SK-N-SH (cell line): Measurements from ENCODE around the gene TLE1. TPM values are rescaled to one million over a fixed set of nuclear protein-coding genes. Genes with fewer than 3 reads are reported as not detected.

Experiments used
- CTCF ChIA-PET: fragments of 300-600, 350-600 bp; formaldehyde crosslinking; extraction: SDS; loops from one replicate; lab custom pipeline; 2021; lab: Yijun Ruan, JAX
- POLR2A ChIA-PET: fragments of 350-600 bp; sonication (Branson Sonifier 250); formaldehyde crosslinking; extraction: SDS; loops from one replicate; lab custom pipeline; 2020; ENCODE audit warnings: antibody characterized with exemption, inconsistent platforms; lab: Yijun Ruan, JAX
- DNase-seq: peaks from one replicate; pipeline ENCODE4 v3.0.0; 2012
- H2AFZ ChIP-seq: fragments of 200-600 bp; sonication (generic); 2 replicates; pipeline ENCODE4 v1.8.1; 2016; ENCODE audit warnings: antibody characterized with exemption, mild to moderate bottlenecking, low read depth
- H3F3A ChIP-seq: fragments of 200-600 bp; sonication (generic); replicated peaks from 2 replicates; pipeline ENCODE3; 2016; ENCODE audit warnings: antibody characterized with exemption, mild to moderate bottlenecking; ENCODE audit not compliant: insufficient read depth
- H3K27ac ChIP-seq, 2 experiments: fragments of 200-500 bp in 1 of 2; fragments of 200-600 bp in 1 of 2; sonication (Bioruptor generic) in 1 of 2; sonication (generic), shearing (Covaris generic) in 1 of 2; 2 replicates each; pipeline versions ENCODE4 v1.5.1 to v1.6.1; 2014 to 2016; ENCODE audit warnings: low read depth in 2 of 2, inconsistent platforms in 1 of 2, low read length in 1 of 2, mild to moderate bottlenecking in 1 of 2, mixed read lengths in 1 of 2
- H3K27me3 ChIP-seq: fragments of 200-600 bp; sonication (generic), shearing (Covaris generic); 2 replicates; pipeline ENCODE4 v1.6.1; 2016; ENCODE audit warnings: mixed run types; ENCODE audit not compliant: insufficient read depth
- H3K36me3 ChIP-seq, 2 experiments: fragments of 200-500 bp in 1 of 2; fragments of 200-600 bp in 1 of 2; sonication (Bioruptor generic) in 1 of 2; sonication (generic) in 1 of 2; replicated peaks in 1 of 2; 2 replicates each; pipeline versions ENCODE3 to v1.5.1; 2014 to 2016; ENCODE audit warnings: low read length in 1 of 2, mild to moderate bottlenecking in 1 of 2; ENCODE audit not compliant: insufficient read depth in 2 of 2, control insufficient read depth in 1 of 2
- H3K4me1 ChIP-seq, 2 experiments: fragments of 200-500 bp in 1 of 2; fragments of 200-600 bp in 1 of 2; sonication (Bioruptor generic) in 1 of 2; sonication (generic), shearing (Covaris generic) in 1 of 2; 2 replicates each; pipeline versions ENCODE4 v1.5.1 to v1.6.1; 2014 to 2016; ENCODE audit warnings: low read depth in 1 of 2, low read length in 1 of 2, mixed run types in 1 of 2; ENCODE audit not compliant: insufficient read depth in 2 of 2, control insufficient read depth in 1 of 2
- H3K4me2 ChIP-seq: fragments of 200-600 bp; sonication (generic), shearing (Covaris generic); 2 replicates; pipeline ENCODE4 v1.6.1; 2017; ENCODE audit warnings: mixed run types
- H3K4me3 ChIP-seq, 2 experiments: fragments of 200-500 bp in 1 of 2; fragments of 200-600 bp in 1 of 2; sonication (Bioruptor generic) in 1 of 2; sonication (generic), shearing (Covaris generic) in 1 of 2; 2 replicates each; pipeline versions ENCODE4 v1.5.1 to v1.8.1; 2014 to 2016; ENCODE audit warnings: low read depth in 2 of 2, inconsistent platforms in 1 of 2, low read length in 1 of 2, mild to moderate bottlenecking in 1 of 2, mixed read lengths in 1 of 2, moderate library complexity in 1 of 2
- H3K79me2 ChIP-seq: fragments of 200-600 bp; sonication (generic); 2 replicates; pipeline ENCODE4 v1.8.1; 2017; ENCODE audit warnings: mild to moderate bottlenecking; ENCODE audit not compliant: insufficient read depth
- H3K9ac ChIP-seq: fragments of 200-600 bp; sonication (generic); 2 replicates; pipeline ENCODE4 v1.6.1; 2017; ENCODE audit warnings: mixed run types
- H3K9me2 ChIP-seq: fragments of 200-600 bp; sonication (generic); 2 replicates; pipeline ENCODE4 v1.6.1; 2017; ENCODE audit warnings: mixed run types
- H3K9me3 ChIP-seq: fragments of 200-600 bp; sonication (generic); 2 replicates; pipeline ENCODE4 v1.6.1; 2017; ENCODE audit warnings: mixed run types, mild to moderate bottlenecking, moderate library complexity
- H4K20me1 ChIP-seq: fragments of 200-600 bp; sonication (generic); 2 replicates; pipeline ENCODE4 v1.6.1; 2017; ENCODE audit warnings: mild to moderate bottlenecking, mixed run types; ENCODE audit not compliant: insufficient read depth
- CHD2 ChIP-seq: fragments of 150-350 bp; IDR thresholded peaks from 2 replicates; pipeline ENCODE4 v1.6.1; 2018; ENCODE audit warnings: low read length; ENCODE audit not compliant: partially characterized antibody
- CTCF ChIP-seq: fragments of 200-600 bp; sonication (generic); IDR thresholded peaks from 2 replicates; pipeline ENCODE4 v1.6.1; 2017; ENCODE audit warnings: antibody characterized with exemption, mild to moderate bottlenecking, moderate library complexity
- ELF1 ChIP-seq: IDR thresholded peaks from 2 replicates; pipeline ENCODE4 v1.4.0; 2012
- EP300 ChIP-seq, 2 experiments: IDR thresholded peaks; 2 replicates each; pipeline versions ENCODE4 v1.4.0 to v1.6.1; 2012; ENCODE audit warnings: borderline replicate concordance in 1 of 2, low read depth in 1 of 2, low read length in 1 of 2
- EZH2phosphoT487 ChIP-seq: fragments of 200-600 bp; sonication (generic); IDR thresholded peaks from 2 replicates; pipeline ENCODE4 v1.6.1; 2017; ENCODE audit warnings: low read depth, mixed run types, mild to moderate bottlenecking, antibody characterized with exemption, moderate library complexity, borderline replicate concordance
- FOXJ3 ChIP-seq: sonication (generic); formaldehyde crosslinking; IDR thresholded peaks from 2 replicates; pipeline ENCODE4 v1.5.1; 2020; ENCODE audit warnings: mild to moderate bottlenecking, missing genetic modification reagents
- FOXM1 ChIP-seq: IDR thresholded peaks from 2 replicates; pipeline ENCODE4 v1.4.0; 2012; ENCODE audit warnings: low read depth, mild to moderate bottlenecking
- GABPA ChIP-seq: IDR thresholded peaks from 2 replicates; pipeline ENCODE4 v1.4.0; 2012; ENCODE audit warnings: low read depth, mild to moderate bottlenecking
- GATA2 ChIP-seq: sonication (generic); formaldehyde crosslinking; IDR thresholded peaks from 2 replicates; pipeline ENCODE4 v1.5.0; 2020; ENCODE audit warnings: mild to moderate bottlenecking, missing genetic modification reagents
- MEF2A ChIP-seq: IDR thresholded peaks from 2 replicates; pipeline ENCODE4 v1.4.0; 2012; ENCODE audit warnings: low read depth, borderline replicate concordance
- MXI1 ChIP-seq: IDR thresholded peaks from 2 replicates; pipeline ENCODE4 v1.6.1; 2012; ENCODE audit warnings: mild to moderate bottlenecking, low read depth, low read length, improper control_type of control experiment
- NFIC ChIP-seq: IDR thresholded peaks from 2 replicates; pipeline ENCODE4 v1.4.0; 2012; ENCODE audit warnings: borderline replicate concordance
- RAD21 ChIP-seq: IDR thresholded peaks from 2 replicates; pipeline ENCODE4 v1.6.1; 2012; ENCODE audit warnings: mild to moderate bottlenecking, low read length
- RCOR1 ChIP-seq: fragments of 150-350 bp; IDR thresholded peaks from 2 replicates; pipeline ENCODE4 v1.6.1; 2017; ENCODE audit warnings: antibody characterized with exemption, low read length
- RFX5 ChIP-seq: IDR thresholded peaks from 2 replicates; pipeline ENCODE4 v1.6.1; 2012; ENCODE audit warnings: mild to moderate bottlenecking, improper control_type of control experiment, low read length
- SIN3A ChIP-seq: IDR thresholded peaks from 2 replicates; pipeline ENCODE4 v1.6.1; 2012; ENCODE audit warnings: low read depth, mild to moderate bottlenecking, low read length, moderate library complexity, borderline replicate concordance
- SMC3 ChIP-seq: IDR thresholded peaks from 2 replicates; pipeline ENCODE4 v1.6.1; 2012; ENCODE audit warnings: low read depth, low read length, improper control_type of control experiment
- TAF1 ChIP-seq: IDR thresholded peaks from 2 replicates; pipeline ENCODE4 v1.6.1; 2012; ENCODE audit warnings: low read depth, mild to moderate bottlenecking, low read length, moderate library complexity, borderline replicate concordance
- TCF12 ChIP-seq: IDR thresholded peaks from 2 replicates; pipeline ENCODE4 v1.4.0; 2012
- WGBS: methylation state at CpG from one replicate; pipeline ENCODE4 v1.1.6; 2017; ENCODE audit warnings: low lambda C conversion rate; 5-methylcytosine and 5-hydroxymethylcytosine counted together
- polyA plus RNA-seq, 3 experiments: library from polyadenylated mRNA; depleted of rRNA; stranded (reverse); fragments of >200 nt; gene quantifications; 2 replicates each; pipeline ENCODE4 v1.2.3, GENCODE V29; 2012
- TF ChIP-seq, protein P1 (sequence below): IDR thresholded peaks from 2 replicates; pipeline ENCODE4 v1.4.0; 2012; ENCODE audit warnings: low read depth, borderline replicate concordance
- TF ChIP-seq, protein P2 (sequence below): fragments of 150-350 bp; IDR thresholded peaks from 2 replicates; pipeline ENCODE4 v1.6.1; 2016; ENCODE audit warnings: mild to moderate bottlenecking, low read depth, low read length
- TF ChIP-seq, protein P3 (sequence below): IDR thresholded peaks from 2 replicates; pipeline ENCODE4; 2012

Gene TLE1
- polyA plus RNA-seq, 1 of the 3 experiments (the other 2 are of a cell fraction): 33.0 TPM

GRCh38 chr9:81564632-81565031 is 124.7 kb downstream of the TLE1 start:
- CTCF ChIA-PET: no interaction called here
- Histone ChIP-seq H3K4me1 (peaks cover 0 to 18% of the 10 kb centered on the region in 2 experiments), H3K36me3 (no peaks in the 10 kb centered on the region), H3K27me3 (no peaks in the 10 kb centered on the region), H2AFZ (no peak overlapping the region), H3K4me2 (no peak overlapping the region), H3K9ac (no peak overlapping the region), H3K27ac (no peak overlapping the region), H3K79me2 (no peaks in the 10 kb centered on the region), H3K9me2 (no peaks in the 10 kb centered on the region), H3F3A (peaks cover 4% of the 10 kb centered on the region), H3K9me3 (no peaks in the 10 kb centered on the region), H4K20me1 (no peaks in the 10 kb centered on the region), H3K4me3 (no peak overlapping the region)
- 95% methylated on average over 5 of the region's 5 CpGs for WGBS
- DNase-seq: no peak
- POLR2A ChIA-PET: no interaction called here
- TF ChIP-seq, protein P1, sequence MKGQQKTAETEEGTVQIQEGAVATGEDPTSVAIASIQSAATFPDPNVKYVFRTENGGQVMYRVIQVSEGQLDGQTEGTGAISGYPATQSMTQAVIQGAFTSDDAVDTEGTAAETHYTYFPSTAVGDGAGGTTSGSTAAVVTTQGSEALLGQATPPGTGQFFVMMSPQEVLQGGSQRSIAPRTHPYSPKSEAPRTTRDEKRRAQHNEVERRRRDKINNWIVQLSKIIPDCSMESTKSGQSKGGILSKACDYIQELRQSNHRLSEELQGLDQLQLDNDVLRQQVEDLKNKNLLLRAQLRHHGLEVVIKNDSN: no peak
- TF ChIP-seq CHD2 (no peak), SIN3A (no peak), RFX5 (no peak), MEF2A (no peak), RAD21 (no peak), CTCF (no peak), TAF1 (no peak), TCF12 (no peak)
- TF ChIP-seq, protein P2, sequence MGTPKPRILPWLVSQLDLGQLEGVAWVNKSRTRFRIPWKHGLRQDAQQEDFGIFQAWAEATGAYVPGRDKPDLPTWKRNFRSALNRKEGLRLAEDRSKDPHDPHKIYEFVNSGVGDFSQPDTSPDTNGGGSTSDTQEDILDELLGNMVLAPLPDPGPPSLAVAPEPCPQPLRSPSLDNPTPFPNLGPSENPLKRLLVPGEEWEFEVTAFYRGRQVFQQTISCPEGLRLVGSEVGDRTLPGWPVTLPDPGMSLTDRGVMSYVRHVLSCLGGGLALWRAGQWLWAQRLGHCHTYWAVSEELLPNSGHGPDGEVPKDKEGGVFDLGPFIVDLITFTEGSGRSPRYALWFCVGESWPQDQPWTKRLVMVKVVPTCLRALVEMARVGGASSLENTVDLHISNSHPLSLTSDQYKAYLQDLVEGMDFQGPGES: no peak

DNA sequence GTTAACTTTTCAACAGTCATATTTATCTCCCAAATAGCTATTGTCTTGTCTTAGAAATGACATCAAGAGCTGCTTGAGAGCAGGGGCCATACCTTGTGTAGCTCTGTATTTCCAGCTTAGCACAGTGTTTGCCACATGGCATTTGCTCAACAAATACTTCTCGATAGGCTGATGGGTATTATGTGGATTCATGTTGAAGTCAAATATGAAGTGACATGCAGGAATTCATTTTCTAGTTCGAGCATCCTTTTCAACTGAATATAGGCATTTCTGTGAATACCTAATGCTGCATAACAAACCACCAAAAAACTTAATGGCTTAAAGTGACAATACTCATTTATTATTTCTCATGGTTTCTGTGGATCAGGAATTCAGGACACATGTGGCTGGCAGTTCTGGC is 125.6 kb downstream of the TLE1 start:
- H3K4me3 ChIP-seq: no peak overlapping the region
- no peaks in the 10 kb centered on the region for H4K20me1 ChIP-seq
- H3K27ac ChIP-seq: peak overlapping the region in 1 of 2 experiments; percentile 68; a peak in 1 of 4 replicates
- no peak overlapping the region for H2AFZ ChIP-seq
- H3K79me2 ChIP-seq: no peaks in the 10 kb centered on the region
- H3F3A ChIP-seq: peaks cover 9% of the 10 kb centered on the region
- H3K9me3 ChIP-seq: no peaks in the 10 kb centered on the region
- CTCF ChIA-PET: no interaction called here
- H3K27me3 ChIP-seq: no peaks in the 10 kb centered on the region
- peaks cover 3 to 26% of the 10 kb centered on the region in 2 experiments for H3K4me1 ChIP-seq
- POLR2A ChIA-PET: no interaction called here
- H3K9me2 ChIP-seq: no peaks in the 10 kb centered on the region
- no peak overlapping the region for H3K9ac ChIP-seq
- 49% methylated on average over 2 of the region's 2 CpGs for WGBS
- H3K4me2 ChIP-seq: no peak overlapping the region
- DNase-seq: no peak
- H3K36me3 ChIP-seq: no peaks in the 10 kb centered on the region
- TF ChIP-seq, protein P3, sequence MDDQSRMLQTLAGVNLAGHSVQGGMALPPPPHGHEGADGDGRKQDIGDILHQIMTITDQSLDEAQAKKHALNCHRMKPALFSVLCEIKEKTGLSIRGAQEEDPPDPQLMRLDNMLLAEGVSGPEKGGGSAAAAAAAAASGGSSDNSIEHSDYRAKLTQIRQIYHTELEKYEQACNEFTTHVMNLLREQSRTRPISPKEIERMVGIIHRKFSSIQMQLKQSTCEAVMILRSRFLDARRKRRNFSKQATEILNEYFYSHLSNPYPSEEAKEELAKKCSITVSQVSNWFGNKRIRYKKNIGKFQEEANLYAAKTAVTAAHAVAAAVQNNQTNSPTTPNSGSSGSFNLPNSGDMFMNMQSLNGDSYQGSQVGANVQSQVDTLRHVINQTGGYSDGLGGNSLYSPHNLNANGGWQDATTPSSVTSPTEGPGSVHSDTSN: peak; percentile 80
- TF ChIP-seq CTCF (no peak), SMC3 (no peak), GATA2 (no peak), TAF1 (no peak), RFX5 (no peak), MXI1 (no peak), RCOR1 (no peak), ELF1 (no peak), EZH2phosphoT487 (no peak), FOXM1 (0 out of 2 replicates have a peak, but pooled peaks have one; percentile 35), NFIC (no peak), GABPA (no peak), EP300 (IDR thresholded peaks at IDR 0.05; ENCODE audit: borderline replicate concordance in 1 of 2, low read depth in 1 of 2, low read length in 1 of 2) (peak; percentile 12 to 53; a peak in 2 of 4 replicates), FOXJ3 (CRISPR knock-in tag) (no peak), TCF12 (peak; percentile 51)
